ENCODE measurements around the gene CCDC85A.

CCDC85A gene

DNA sequence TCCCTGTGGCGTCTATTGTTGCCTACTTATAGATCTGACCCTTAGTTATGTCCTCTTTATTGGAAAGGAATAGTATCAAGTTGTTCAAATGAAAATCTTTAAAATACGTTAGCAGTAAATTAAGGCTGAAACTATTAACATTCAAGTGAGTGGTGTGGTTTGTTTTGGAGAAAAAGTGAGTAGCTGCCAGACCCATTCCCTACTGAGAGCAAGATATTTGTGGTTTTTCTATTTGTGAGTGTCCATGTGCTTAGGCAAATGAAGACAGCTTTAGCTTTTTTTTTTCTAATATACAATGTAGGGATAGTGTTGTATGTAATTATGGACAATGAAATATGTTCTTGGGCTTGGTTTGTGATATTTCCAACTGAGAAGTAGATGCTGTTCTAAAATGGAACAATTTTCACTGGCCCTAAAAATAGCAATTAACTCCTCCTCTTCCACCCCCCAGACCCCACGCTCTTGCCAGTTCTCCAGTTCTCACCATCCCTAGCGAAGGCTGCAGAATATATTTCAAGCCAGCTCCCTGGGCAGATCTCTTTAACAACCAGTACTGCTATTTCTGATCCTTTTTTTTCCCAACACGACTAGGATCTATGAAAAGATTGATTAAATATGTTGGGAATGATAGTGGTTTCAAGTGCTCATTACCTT is 83.1 kb downstream of the CCDC85A start:
- no peak for DNase-seq (ENCODE audit: extremely low read depth, low read depth)
- TF ChIP-seq, protein P1, sequence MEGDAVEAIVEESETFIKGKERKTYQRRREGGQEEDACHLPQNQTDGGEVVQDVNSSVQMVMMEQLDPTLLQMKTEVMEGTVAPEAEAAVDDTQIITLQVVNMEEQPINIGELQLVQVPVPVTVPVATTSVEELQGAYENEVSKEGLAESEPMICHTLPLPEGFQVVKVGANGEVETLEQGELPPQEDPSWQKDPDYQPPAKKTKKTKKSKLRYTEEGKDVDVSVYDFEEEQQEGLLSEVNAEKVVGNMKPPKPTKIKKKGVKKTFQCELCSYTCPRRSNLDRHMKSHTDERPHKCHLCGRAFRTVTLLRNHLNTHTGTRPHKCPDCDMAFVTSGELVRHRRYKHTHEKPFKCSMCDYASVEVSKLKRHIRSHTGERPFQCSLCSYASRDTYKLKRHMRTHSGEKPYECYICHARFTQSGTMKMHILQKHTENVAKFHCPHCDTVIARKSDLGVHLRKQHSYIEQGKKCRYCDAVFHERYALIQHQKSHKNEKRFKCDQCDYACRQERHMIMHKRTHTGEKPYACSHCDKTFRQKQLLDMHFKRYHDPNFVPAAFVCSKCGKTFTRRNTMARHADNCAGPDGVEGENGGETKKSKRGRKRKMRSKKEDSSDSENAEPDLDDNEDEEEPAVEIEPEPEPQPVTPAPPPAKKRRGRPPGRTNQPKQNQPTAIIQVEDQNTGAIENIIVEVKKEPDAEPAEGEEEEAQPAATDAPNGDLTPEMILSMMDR (IDR thresholded peaks at IDR 0.05; ENCODE audit: low read depth, low read length, missing control alignments), result no peak
- no peak overlapping the region for H3K4me3 ChIP-seq (replicated peaks; ENCODE audit: low read depth, low read length)

GRCh38 chr2:56267415-56267788 is 83.6 kb downstream of the CCDC85A start:
- DNase-seq (ENCODE audit: extremely low read depth, low read depth), result no peak
- H3K4me3 ChIP-seq (replicated peaks; ENCODE audit: low read depth, low read length), result no peak overlapping the region
- TF ChIP-seq, protein P1 (IDR thresholded peaks at IDR 0.05; ENCODE audit: low read depth, low read length, missing control alignments), result no peak

DNA sequence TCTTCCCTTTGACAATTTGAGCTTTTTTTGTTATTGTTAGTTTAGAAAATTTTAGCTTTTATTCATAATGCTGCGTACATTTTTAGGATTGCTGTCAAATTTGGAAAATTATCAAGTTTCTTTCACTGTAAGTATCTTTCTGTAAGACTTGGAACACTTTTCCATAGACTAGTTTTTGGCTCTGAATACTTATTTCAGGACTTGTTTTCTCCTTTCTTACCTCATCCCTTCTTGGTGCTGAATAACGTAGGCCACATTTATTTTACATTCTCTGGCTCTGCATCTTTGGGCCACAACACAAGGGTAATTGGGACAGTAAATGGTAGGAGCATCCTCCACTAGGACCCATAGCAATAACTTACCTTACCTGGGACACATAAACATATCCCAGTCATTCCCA is 85.1 kb downstream of the CCDC85A start:
- DNase-seq (ENCODE audit: extremely low read depth, low read depth), result no peak
- TF ChIP-seq, protein P1 (IDR thresholded peaks at IDR 0.05; ENCODE audit: low read depth, low read length, missing control alignments), result no peak
- no peak overlapping the region for H3K4me3 ChIP-seq (replicated peaks; ENCODE audit: low read depth, low read length)

- TF ChIP-seq, protein P1 (IDR thresholded peaks at IDR 0.05; ENCODE audit: low read depth, low read length, missing control alignments), result no peak
- no peak overlapping the region for H3K4me3 ChIP-seq (replicated peaks; ENCODE audit: low read depth, low read length)
- no peak for DNase-seq (ENCODE audit: extremely low read depth, low read depth)
Observed at GRCh38 chr2:56271275-56271674, 87.5 kb downstream of the CCDC85A start.

- H3K4me3 ChIP-seq (replicated peaks; ENCODE audit: low read depth, low read length), result no peak overlapping the region
- no peak for DNase-seq (ENCODE audit: extremely low read depth, low read depth)
- TF ChIP-seq, protein P1 (IDR thresholded peaks at IDR 0.05; ENCODE audit: low read depth, low read length, missing control alignments), result no peak
Observed at GRCh38 chr2:56285224-56285623, 101.4 kb downstream of the CCDC85A start.

- no peak overlapping the region for H3K4me3 ChIP-seq (replicated peaks; ENCODE audit: low read depth, low read length)
- no peak for DNase-seq (ENCODE audit: extremely low read depth, low read depth)
- TF ChIP-seq, protein P1 (IDR thresholded peaks at IDR 0.05; ENCODE audit: low read depth, low read length, missing control alignments), result no peak
Observed at GRCh38 chr2:56286936-56287335, 103.1 kb downstream of the CCDC85A start.

DNA sequence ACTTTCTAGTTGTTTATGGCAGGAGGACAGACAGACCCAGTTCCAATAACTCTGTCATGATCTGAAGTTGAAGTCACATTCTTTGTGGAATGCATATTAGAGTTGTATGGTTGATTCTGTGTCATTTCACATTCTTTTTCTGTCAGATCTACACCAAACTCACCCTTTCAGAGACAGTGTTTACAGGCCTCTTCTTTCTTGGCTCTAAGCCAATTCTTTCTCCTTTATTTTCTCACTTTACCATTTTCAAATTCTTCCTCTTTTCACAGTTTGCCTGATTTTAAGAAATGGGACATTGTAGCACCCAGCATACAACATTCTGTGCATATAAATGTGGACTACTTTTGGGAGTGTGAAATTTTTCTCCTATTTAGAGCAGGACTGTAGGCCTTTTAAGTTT is 103.7 kb downstream of the CCDC85A start:
- no peak for DNase-seq (ENCODE audit: extremely low read depth, low read depth)
- TF ChIP-seq, protein P1 (IDR thresholded peaks at IDR 0.05; ENCODE audit: low read depth, low read length, missing control alignments), result no peak
- no peak overlapping the region for H3K4me3 ChIP-seq (replicated peaks; ENCODE audit: low read depth, low read length)

Measured in HFF-Myc (cell line).